Spleen (tissue), 7 donors: Measurements from ENCODE around the gene KCNJ16.

Experiments used
- CTCF ChIP-seq, 11 experiments: fragments of 200-600 bp in 7 of 11; fragments of 450-650 bp in 4 of 11; sonication (generic) in 4 of 11; IDR thresholded peaks in 8 of 11; conservative IDR thresholded peaks in 3 of 11; 1 replicate in 7 of 11; 2 replicates in 4 of 11; pipeline versions ENCODE4 v1.4.0 to v1.8.0; 2016 to 2021; ENCODE audit warnings: antibody characterized with exemption in 11 of 11, inconsistent platforms in 4 of 11, mild to moderate bottlenecking in 1 of 11
- POLR2A ChIP-seq, 3 donors: fragments of 450-650 bp; IDR thresholded peaks; one replicate each; pipeline ENCODE4 v1.5.1; 2017; ENCODE audit warnings: antibody characterized with exemption in 3 of 3, mild to moderate bottlenecking in 1 of 3
- POLR2AphosphoS5 ChIP-seq, 3 donors: sonication (generic); formaldehyde crosslinking; IDR thresholded peaks; one replicate each; pipeline ENCODE4 v1.5.1; 2017; ENCODE audit warnings: antibody characterized with exemption in 3 of 3
- donor health status: DM: no; HTN: no; CAD: no; lungs with moderate emphysema.
- donor health status: DM: no; HTN: no; CAD: no.
- donor health status: DM: no; HTN: no; CAD: no.

GRCh38 chr17:70171159-70171558 is 96.1 kb downstream of the KCNJ16 start:
- TF ChIP-seq CTCF (IDR thresholded peaks at IDR 0.05 in 8 of 11, conservative IDR thresholded peaks at IDR 0.05 in 3 of 11) (no peak), POLR2AphosphoS5 (IDR thresholded peaks at IDR 0.05) (no peak), POLR2A (IDR thresholded peaks at IDR 0.05) (no peak)
